GM12891 (cell line): ENCODE data around the gene ACAD9.

Experiments used
- POLR2A ChIP-seq: IDR thresholded peaks from 2 replicates; pipeline ENCODE4 v1.6.1; 2011; ENCODE audit warnings: low read depth, low read length, control low read depth
- POLR2AphosphoS5 ChIP-seq: IDR thresholded peaks from 2 replicates; pipeline ENCODE4 v1.6.1; 2011; ENCODE audit warnings: low read depth, low read length, control low read depth
- TAF1 ChIP-seq: IDR thresholded peaks from 2 replicates; pipeline ENCODE4 v1.6.1; 2011; ENCODE audit warnings: low read depth, low read length, control low read depth

DNA sequence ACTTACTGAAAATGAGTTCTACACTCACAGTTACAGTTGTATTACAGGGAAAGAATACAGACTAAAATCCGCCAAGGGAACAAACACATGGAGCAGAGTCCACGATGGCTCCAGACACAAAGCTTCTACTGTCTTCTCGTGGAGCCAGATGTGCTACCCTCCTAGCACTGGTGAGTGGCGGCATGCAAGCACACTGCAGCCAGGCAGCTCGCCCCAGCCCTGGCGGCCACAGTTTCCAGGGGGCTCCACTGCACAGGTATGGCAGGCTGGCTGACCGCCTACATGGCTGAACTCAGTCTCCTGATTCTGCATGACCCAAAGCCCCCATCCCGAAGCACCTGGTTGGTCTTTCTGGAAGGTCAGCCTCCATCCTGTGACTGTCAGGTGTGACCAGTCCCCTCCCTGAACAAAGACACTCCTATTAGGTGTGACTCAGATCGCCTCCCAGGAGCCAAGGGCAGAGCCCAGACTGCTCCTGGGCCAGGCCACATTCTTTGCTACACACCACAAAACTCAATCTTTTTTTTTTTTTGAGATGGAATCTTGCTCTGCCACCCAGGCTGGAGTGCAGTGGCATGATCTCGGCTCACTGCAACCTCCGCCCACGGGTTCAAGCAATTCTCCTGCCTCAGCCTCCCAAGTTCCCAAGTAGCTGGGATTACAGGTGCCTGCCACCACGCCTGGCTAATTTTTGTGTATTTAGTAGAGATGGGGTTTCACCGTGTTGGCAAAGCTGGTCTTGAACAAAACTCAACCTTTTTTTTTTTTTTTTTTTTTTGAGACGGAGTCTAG, 62.9 kb downstream of the ACAD9 start:
- TF ChIP-seq POLR2AphosphoS5 (no peak), POLR2A (no peak), TAF1 (no peak)
